ENCODE results near the gene OSBPL10. TPM values are rescaled to one million over a fixed set of nuclear protein-coding genes. Genes with fewer than 3 reads are reported as not detected.
A peak's percentile ranks its signal among the peaks of the same experiment; 100 is the strongest.

OSBPL10 gene
- polyA plus RNA-seq, 2 of the 4 experiments (the other 2 are of a cell fraction) = 9.2 to 17.0 TPM

DNA sequence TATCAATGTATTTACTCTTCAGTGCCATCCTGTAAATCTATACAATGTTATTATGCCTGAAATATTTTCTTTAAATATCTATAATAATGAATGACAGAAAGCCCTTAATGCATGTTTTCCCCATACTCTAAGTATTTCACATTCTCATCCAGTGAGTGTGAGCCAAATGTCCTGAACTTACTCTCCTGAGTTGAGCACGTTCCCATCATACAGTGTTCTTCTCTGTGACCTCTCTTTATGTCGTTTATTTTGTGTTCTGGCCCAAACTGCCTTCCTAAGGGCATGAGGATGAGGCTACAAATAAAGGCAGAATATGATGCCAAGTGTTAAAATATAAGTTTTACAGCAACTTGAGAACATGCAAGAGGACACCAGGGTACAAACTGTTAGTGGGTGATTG, 3.3 kb downstream of the OSBPL10 start:
- no peak overlapping the region for H3K27ac ChIP-seq
- ChIA-PET CTCF (no interaction called here), POLR2A (no interaction called here)
- no peak for DNase-seq (ENCODE audit: low read depth in 1 of 2, low spot score in 1 of 2)
- H3K4me1 ChIP-seq = peaks cover 28% of the 10 kb centered on the region
- H3K4me2 ChIP-seq = peak overlapping the region; percentile 6; the same call in 2 of the 3 replicates
- FAIRE-seq = no peak
- ATAC-seq = no peak
- H3K9me3 ChIP-seq = no peaks in the 10 kb centered on the region
- no peak overlapping the region for H3K4me3 ChIP-seq
- no peak for TF ChIP-seq TP53 (CRISPR knock-in tag; IDR thresholded peaks at IDR 0.05)
- TF ChIP-seq RARB (CRISPR knock-in tag; IDR thresholded peaks at IDR 0.05) = no peak
- no peak for TF ChIP-seq ZC3H11A (IDR thresholded peaks at IDR 0.05)
- no peak for TF ChIP-seq NFE2L2 (conservative IDR thresholded peaks at IDR 0.05; ENCODE audit: low read length)
- TF ChIP-seq ZNF302 (CRISPR knock-in tag; IDR thresholded peaks at IDR 0.05) = no peak
- no peak for TF ChIP-seq CBX8 (IDR thresholded peaks at IDR 0.05)
- TF ChIP-seq, protein P1, sequence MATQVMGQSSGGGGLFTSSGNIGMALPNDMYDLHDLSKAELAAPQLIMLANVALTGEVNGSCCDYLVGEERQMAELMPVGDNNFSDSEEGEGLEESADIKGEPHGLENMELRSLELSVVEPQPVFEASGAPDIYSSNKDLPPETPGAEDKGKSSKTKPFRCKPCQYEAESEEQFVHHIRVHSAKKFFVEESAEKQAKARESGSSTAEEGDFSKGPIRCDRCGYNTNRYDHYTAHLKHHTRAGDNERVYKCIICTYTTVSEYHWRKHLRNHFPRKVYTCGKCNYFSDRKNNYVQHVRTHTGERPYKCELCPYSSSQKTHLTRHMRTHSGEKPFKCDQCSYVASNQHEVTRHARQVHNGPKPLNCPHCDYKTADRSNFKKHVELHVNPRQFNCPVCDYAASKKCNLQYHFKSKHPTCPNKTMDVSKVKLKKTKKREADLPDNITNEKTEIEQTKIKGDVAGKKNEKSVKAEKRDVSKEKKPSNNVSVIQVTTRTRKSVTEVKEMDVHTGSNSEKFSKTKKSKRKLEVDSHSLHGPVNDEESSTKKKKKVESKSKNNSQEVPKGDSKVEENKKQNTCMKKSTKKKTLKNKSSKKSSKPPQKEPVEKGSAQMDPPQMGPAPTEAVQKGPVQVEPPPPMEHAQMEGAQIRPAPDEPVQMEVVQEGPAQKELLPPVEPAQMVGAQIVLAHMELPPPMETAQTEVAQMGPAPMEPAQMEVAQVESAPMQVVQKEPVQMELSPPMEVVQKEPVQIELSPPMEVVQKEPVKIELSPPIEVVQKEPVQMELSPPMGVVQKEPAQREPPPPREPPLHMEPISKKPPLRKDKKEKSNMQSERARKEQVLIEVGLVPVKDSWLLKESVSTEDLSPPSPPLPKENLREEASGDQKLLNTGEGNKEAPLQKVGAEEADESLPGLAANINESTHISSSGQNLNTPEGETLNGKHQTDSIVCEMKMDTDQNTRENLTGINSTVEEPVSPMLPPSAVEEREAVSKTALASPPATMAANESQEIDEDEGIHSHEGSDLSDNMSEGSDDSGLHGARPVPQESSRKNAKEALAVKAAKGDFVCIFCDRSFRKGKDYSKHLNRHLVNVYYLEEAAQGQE (IDR thresholded peaks at IDR 0.05) = no peak
- TF ChIP-seq KDM5A (IDR thresholded peaks at IDR 0.05) = no peak
- no peak for TF ChIP-seq NPAS2 (CRISPR knock-in tag; IDR thresholded peaks at IDR 0.05; ENCODE audit: borderline replicate concordance)
- TF ChIP-seq HOXA7 (CRISPR knock-in tag; IDR thresholded peaks at IDR 0.05) = no peak
- TF ChIP-seq, protein P2, sequence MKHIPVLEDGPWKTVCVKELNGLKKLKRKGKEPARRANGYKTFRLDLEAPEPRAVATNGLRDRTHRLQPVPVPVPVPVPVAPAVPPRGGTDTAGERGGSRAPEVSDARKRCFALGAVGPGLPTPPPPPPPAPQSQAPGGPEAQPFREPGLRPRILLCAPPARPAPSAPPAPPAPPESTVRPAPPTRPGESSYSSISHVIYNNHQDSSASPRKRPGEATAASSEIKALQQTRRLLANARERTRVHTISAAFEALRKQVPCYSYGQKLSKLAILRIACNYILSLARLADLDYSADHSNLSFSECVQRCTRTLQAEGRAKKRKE (CRISPR knock-in tag; IDR thresholded peaks at IDR 0.05; ENCODE audit: low read depth) = no peak
- no peak for TF ChIP-seq MAZ (IDR thresholded peaks at IDR 0.05; ENCODE audit: borderline replicate concordance, low read depth, low read length)
- TF ChIP-seq TFCP2L1 (CRISPR knock-in tag; IDR thresholded peaks at IDR 0.05) = no peak
- no peak for TF ChIP-seq POLR2AphosphoS2 (conservative IDR thresholded peaks at IDR 0.05; ENCODE audit: low read length)
- TF ChIP-seq FOXS1 (CRISPR knock-in tag; IDR thresholded peaks at IDR 0.05) = no peak
- no peak for TF ChIP-seq ZFP36 (IDR thresholded peaks at IDR 0.05; ENCODE audit: borderline replicate concordance, partially characterized antibody)
- 59% methylated on average over 2 of the region's 2 CpGs for WGBS (ENCODE audit: missing lambda C conversion rate)

DNA sequence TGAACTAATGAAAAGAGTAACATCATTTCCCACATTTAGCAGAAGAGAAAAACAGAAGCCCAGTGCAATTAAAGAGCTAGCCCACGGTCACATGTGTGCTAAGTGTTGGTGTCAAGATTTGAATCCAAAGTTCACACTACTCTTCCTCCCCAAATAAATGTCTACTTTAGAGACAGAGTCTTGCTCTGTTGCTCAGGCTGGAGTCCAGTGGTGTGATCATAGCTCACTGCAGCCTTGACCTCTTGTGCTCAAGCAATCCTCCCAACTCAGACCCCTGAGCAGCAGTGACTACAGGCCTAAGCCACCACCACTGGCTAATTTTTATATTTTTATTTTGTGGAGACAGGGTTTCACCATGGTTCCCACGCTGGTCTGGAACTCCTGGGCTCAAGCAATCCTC, 4.8 kb downstream of the OSBPL10 start:
- no peak overlapping the region for H3K4me3 ChIP-seq
- H3K4me2 ChIP-seq = no peak overlapping the region
- DNase-seq (ENCODE audit: low read depth in 1 of 2, low spot score in 1 of 2) = no peak
- peaks cover 28% of the 10 kb centered on the region for H3K4me1 ChIP-seq
- ChIA-PET CTCF (interaction anchor here (0.5 kb wide), 1 partner anchor 174 kb away, joined by 3 read pairs; no protein-coding TSS in a partner anchor), POLR2A (no interaction called here)
- ATAC-seq = no peak
- no peak for FAIRE-seq
- H3K9me3 ChIP-seq = no peaks in the 10 kb centered on the region
- no peak overlapping the region for H3K27ac ChIP-seq
- TF ChIP-seq TP53 (CRISPR knock-in tag; IDR thresholded peaks at IDR 0.05) (no peak), HDAC2 (IDR thresholded peaks at IDR 0.05) (no peak), RAD21 (conservative IDR thresholded peaks at IDR 0.05 in 1 of 2, IDR thresholded peaks at IDR 0.05 in 1 of 2) (no peak), RCOR1 (IDR thresholded peaks at IDR 0.05; ENCODE audit: low read depth, low read length) (no peak), EP300 (IDR thresholded peaks at IDR 0.05) (no peak), SREBF2 (IDR thresholded peaks at IDR 0.05) (no peak), HEYL (CRISPR knock-in tag; IDR thresholded peaks at IDR 0.05) (no peak), JUNB (IDR thresholded peaks at IDR 0.05) (no peak), HOXA7 (CRISPR knock-in tag; IDR thresholded peaks at IDR 0.05) (no peak), SMC3 (IDR thresholded peaks at IDR 0.05) (no peak), POLR2AphosphoS2 (conservative IDR thresholded peaks at IDR 0.05; ENCODE audit: low read length) (no peak), RFX5 (IDR thresholded peaks at IDR 0.05) (no peak), ZC3H11A (IDR thresholded peaks at IDR 0.05) (no peak), NR3C1 (IDR thresholded peaks at IDR 0.05) (no peak), NPAS2 (CRISPR knock-in tag; IDR thresholded peaks at IDR 0.05; ENCODE audit: borderline replicate concordance) (no peak)
- TF ChIP-seq, protein P3, sequence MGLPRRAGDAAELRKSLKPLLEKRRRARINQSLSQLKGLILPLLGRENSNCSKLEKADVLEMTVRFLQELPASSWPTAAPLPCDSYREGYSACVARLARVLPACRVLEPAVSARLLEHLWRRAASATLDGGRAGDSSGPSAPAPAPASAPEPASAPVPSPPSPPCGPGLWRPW (IDR thresholded peaks at IDR 0.05) = no peak
- TF ChIP-seq, protein P1 (IDR thresholded peaks at IDR 0.05) = no peak
- WGBS (ENCODE audit: missing lambda C conversion rate) = 85% methylated on average over 2 of the region's 2 CpGs

Measured in A549 (cell line).